Measurements from ENCODE around the gene PINK1. TPM values are rescaled to one million over a fixed set of nuclear protein-coding genes. Genes with fewer than 3 reads are reported as not detected.

Gene PINK1
- total RNA-seq, 1 donor from 2014 or later, result 3.8 TPM

Other genes with a start within 250 kb of the PINK1 start
- 0.50 and 0.91 TPM in 2 replicates for gene CAMK2N1, start 147.2 kb upstream of the PINK1 start, total RNA-seq
- gene MUL1, start 125.3 kb upstream of the PINK1 start, total RNA-seq, result 17.8 and 17.9 TPM in 2 replicates
- not detected in 2 replicates for gene FAM43B, start 80.9 kb upstream of the PINK1 start, total RNA-seq
- not detected in 2 replicates for gene CDA, start 44.4 kb upstream of the PINK1 start, total RNA-seq
- gene DDOST, start 27.9 kb downstream of the PINK1 start, total RNA-seq, result 181 and 198 TPM in 2 replicates
- gene KIF17, start 84.5 kb downstream of the PINK1 start, total RNA-seq, result not detected in 2 replicates
- 0.07 TPM in 1 of 2 replicates, not detected in the other for gene SH2D5, start 99.2 kb downstream of the PINK1 start, total RNA-seq
- 307 and 309 TPM in 2 replicates for gene HP1BP3, start 153.8 kb downstream of the PINK1 start, total RNA-seq

All from T-helper 2 cell treated with Interferon-gamma antibody and Interleukin-4, amounts not matched to agents 100 ng/mL and 5 ng/mL, for 36 hours (primary cell).